NCI-H1092 (cell line): ENCODE measurements around the gene SHC2.
"Not testable (repeated sequence)": the region's sequence is repeated elsewhere in the genome, so short reads cannot be mapped to it uniquely, and the experiment has no call there.

ENCODE experiments used
- DNase-seq: peaks from one replicate; lab custom pipeline; 2025; lab: John Stamatoyannopoulos, UW

The SHC2 gene

DNA sequence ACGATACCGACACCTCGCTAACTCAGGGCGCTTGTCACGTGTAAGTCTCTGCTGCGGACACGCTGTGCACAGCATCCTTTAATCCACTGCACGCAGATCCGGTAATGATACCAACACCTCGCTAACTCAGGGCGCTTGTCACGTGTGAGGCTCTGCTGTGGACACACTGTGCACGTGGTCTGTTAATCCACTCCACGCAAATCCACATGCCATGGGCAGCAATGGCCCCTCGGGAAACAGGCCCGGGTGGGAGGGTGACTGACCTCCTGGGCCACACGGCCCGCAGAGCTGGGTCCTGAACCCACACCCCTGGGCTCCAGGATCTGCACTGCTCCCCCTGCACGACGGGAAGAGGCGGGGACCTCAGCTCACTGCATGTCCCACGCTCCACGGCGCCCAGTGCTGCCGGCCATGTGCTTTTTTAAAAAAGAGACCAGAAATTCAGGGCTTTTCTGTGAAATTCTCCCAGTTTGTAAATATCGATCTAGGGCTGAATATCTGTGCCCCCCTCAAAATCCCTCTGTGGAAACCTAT, 16.1 kb downstream of the SHC2 start:
- no peak for DNase-seq

DNA sequence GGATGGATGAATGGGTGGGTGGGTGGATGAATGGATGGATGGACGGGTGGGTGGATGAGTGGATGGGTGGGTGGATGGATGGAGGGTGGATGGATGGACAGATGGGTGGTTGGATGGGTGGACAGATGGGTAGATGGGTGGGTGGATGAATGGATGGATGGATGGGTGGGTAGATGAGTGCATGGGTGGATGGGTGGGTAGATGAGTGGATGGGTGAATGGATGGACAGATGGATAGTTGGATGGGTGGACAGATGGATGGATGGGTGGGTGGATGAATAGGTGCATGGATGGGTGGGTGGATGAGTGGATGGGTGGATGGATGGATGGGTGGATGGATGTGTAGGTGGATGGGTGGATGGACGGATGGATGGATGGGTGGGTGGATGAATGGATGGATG, 17.8 kb downstream of the SHC2 start:
- DNase-seq: no peak

DNA sequence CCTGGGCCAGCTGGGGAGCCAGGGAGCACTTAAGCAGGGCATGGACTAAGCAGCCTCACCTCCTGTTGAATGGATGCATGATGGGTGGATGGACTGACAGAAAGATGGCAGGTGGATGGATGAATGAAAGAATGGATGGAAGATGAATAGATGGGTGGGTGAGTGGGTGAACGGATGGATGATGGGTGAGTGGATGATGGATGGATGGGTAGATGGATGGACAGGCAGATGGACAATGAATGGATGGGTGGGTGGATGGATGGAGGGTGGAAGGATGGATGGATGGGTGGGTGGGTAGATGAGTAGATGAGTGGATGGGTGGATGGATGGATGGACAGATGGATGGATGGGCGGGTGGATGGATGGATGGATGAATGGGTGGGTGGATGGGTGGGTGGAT, 18.7 kb downstream of the SHC2 start:
- DNase-seq: no peak

DNA sequence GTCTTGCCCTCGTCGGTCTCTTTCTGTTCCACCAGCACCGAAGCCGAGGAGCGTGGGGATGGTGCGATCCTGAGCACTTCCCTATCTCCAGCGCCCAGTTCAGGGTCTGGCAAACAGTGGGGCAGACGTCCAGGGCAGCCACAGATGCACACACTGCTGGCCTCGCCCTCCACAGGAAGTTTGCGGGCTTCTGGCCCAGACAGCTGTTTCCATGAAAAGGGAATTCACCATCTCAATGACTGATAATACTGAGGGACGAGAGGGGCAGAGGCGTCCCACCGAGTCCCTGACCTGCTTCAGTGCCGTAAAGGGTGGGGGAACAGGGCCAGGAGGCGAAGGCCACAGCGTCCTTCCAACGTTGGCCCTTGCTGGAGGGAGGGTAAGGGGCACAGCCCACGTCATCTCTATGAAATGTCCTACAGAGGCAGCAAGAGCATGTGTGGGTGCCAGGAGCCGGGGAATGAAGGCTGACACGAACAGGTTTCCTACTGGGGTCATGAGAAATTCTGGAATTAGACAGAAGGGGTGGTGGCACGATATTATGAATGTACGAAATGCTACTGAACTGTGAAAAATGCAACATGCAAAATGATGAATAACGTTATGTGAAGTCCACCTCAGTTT, 19.5 kb downstream of the SHC2 start:
- no peak for DNase-seq

DNA sequence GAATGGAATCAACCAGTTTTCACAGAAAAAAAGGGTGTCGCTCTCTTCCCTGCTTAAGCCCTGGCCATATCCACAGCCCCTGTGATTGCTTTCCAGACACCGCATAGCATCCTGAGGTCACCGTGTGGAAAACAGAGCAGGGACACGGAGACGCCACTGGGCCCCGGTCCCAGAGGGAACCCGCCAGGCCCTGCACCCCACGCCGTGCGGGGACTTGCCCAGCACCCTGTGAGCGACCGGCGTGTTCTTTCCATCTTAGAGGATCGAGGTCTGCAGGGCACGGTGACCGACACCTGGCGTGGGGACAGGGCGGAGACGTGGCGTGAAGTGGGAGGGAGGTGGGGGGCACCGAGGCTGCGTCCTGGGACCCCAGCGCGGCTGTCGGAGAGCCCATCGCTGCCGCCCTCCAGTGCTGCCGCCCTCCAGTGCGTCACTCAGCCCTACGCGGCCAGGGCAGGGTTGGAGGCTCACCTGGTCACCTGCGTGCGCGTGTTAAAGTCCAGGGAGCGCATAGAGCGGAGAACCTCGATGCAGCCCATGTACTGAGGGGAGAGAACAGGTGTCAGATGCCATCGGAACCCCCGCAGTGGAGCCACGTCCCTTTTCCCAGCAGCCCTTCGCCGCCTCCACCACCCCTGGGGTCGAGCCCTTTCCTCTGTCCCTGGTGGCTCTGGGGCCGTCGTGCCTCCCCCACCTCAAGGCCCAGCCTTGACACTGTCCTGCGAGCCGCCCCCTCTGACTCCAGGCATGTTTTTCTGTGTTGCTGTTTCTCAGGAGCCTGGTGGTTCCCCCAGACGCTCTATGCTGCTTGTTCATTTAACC, 20.2 kb downstream of the SHC2 start:
- DNase-seq: no peak

GRCh38 chr19:439167-439900, 21.5 kb downstream of the SHC2 start:
- no peak for DNase-seq

- no peak for DNase-seq
Observed at GRCh38 chr19:438416-438958, 22.3 kb downstream of the SHC2 start.

DNA sequence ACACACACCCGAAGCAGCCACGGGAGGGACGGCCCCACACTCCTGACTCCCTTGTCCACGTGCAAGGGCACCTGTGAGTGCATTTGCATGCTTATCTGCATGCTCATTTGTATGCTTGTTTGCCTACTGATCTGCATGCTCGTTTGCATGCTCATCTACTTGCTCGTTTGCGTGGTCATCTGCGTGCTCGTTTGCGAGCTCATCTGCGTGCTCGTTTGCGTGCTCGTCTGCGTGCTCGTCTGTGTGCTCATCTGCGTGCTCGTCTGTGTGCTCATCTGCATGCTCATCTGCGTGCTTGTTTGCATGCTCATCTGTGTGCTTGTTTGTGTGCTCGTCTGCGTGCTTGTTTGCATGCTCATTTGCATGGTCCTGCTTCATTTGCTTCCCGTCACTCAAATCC, 23.8 kb downstream of the SHC2 start:
- DNase-seq: no peak

- no peak for DNase-seq
Observed at GRCh38 chr19:436413-436950, 24.4 kb downstream of the SHC2 start.

GRCh38 chr19:435707-436412, 25.0 kb downstream of the SHC2 start:
- DNase-seq: no peak

DNA sequence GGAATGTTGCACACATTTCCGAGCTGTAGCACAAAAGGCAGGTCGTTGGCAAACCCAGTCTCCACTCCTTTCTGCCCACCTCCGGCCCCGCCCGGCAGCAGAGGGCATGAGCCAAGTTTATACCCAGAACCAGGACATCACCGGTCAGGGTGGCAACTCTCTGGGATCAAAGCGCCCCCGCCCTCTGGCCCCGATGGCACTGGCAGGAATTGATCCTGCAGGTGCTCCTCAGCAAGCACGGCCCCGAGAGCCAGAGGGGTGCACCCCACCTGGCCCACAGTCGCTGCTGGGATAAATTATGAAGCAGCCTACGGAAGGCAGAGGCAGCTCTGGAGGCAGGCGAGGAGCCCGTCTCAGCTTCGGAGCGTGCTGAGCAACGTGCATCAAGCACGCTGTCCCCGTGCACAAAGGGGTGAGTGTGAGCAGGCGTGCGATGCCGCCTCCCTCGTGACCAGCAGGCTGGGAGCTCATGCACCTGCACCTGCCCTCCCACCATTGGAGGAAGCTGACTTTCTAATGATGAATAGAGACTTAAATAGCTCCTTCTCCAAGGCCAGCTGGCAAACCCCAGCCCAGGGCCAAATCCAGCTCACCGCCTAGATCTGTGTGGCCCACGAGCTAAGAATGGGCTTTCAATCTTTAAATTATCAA, 25.7 kb downstream of the SHC2 start:
- peak; percentile 35 for DNase-seq

DNA sequence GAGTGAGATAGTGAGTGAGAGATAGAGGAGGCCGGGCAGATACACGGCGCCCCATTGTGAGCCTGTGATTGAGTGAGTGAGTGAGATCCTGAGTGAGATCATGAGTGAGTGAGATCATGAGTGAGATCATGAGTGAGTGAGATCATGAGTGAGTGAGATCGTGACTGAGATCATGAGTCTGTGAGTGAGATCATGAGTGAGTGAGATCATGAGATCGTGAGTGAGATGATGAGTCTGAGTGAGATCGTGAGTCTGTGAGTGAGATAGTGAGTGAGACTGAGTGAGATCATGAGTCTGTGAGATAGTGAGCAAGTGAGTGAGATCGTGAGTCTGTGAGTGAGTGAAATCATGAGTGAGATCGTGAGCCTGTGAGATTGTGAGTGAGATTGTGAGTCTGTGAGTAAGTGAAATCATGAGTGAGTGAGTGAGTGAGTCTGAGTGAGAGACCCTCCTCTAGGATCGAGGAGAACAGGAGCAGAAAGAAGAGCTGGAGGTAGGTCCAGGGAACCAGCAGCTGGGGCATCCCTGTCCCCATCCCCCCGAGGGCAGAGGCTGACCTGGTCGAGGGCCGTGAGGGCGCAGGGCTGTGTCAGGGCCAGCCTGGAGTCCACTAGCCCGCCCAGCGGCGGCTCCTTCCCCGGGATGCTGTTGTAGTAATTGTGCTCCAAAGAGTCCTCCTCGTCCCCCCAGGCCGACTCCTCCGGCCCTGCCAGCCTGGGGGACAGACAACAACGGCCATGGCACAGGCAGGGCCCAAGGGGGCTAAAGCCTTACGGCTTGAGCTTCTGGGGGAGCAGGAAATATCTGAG, 26.5 kb downstream of the SHC2 start:
- no peak for DNase-seq

- DNase-seq: no peak
Observed at GRCh38 chr19:430701-431100, 30.1 kb downstream of the SHC2 start.

DNA sequence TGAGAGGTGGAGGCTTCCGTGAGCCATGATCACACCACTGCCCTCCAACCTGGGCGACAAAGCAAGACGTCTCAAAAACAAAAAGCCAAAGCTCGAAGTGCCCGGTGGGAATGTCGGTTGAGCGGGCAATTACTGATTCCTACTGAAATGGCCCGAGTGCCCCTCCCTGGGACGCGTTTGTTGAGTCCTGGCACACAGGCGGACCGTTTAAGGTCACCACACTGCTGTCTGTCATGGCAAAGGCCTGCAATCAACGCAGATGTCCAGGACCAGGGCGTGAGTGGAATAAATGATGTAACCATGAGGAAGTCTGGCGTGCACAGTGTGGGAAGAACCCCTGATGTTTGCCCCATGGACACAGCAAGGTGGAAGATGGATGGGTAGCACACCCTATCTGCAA, 32.7 kb downstream of the SHC2 start:
- DNase-seq: no peak

DNA sequence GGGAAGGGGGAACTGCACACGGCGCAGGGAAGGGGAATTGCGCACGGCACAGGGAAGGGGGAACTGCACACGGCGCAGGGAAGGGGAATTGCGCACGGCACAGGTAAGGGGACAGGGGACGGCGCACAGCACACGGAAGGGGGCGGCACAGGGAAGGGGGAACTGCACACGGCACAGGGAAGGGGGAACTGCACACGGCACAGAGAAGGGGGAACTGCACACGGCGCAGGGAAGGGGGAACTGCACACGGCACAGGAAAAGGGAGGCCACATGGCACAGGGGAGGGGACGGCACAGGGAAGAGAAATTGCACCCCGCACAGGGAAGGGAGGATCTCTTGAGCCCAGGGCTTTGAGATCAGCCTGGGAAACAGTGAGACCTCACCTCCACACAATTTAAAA, 33.2 kb downstream of the SHC2 start:
- not testable (repeated sequence) for DNase-seq

DNA sequence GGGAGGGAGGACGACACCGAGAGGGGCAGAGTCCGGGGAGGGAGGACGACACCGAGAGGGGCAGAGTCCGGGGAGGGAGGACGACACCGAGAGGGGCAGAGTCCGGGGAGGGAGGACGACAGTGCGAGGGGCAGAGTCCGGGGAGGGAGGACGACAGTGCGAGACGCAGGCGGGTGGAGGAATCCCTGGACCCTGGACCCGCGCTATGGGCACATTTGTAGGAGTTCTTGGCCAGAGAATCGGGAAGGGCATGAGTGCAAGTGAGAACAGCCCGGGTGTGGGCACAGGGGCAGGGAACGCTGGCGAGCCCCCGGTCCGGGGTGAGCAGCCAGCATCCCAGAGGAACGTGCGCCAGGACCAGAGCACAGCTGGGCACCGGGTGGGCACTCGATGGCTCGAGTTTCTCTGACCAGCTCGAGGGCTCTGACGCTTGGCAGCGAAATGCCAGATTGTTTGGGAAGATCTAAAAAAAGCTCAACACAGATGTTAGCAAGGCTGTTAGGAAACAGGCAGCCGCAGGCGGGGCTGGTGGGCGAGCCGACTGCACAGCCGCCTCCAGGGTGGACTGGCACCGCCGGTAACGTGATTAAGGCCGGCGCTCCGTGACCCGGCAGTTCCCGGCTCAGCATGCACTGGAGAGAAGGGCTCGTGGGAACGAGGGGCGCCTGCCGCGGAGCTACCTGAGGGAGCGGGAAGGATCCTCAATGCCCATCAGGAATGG, 33.9 kb downstream of the SHC2 start:
- no peak for DNase-seq

DNA sequence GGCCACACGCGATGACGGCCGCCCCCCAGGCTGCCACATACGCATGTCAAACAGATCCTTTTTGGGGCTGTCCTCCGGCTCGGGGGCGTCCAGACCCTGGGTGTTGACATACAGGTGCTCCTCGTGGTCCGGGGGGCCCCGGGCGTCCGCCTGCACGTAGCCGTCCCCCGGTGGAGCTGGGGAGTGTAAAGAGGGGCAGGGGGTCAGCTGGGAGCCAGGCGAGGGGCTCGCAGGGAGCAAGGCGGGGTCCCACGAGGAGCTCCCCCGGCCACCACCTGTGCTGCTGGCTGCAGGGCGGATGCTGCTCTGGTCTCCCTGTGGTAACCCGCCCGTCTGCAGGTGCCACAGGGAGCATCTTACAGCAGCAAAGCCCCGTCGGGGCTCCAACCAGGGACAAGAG, 35.8 kb downstream of the SHC2 start:
- DNase-seq: no peak

- DNase-seq: no peak
Observed at GRCh38 chr19:424546-424945, 36.3 kb downstream of the SHC2 start.

DNA sequence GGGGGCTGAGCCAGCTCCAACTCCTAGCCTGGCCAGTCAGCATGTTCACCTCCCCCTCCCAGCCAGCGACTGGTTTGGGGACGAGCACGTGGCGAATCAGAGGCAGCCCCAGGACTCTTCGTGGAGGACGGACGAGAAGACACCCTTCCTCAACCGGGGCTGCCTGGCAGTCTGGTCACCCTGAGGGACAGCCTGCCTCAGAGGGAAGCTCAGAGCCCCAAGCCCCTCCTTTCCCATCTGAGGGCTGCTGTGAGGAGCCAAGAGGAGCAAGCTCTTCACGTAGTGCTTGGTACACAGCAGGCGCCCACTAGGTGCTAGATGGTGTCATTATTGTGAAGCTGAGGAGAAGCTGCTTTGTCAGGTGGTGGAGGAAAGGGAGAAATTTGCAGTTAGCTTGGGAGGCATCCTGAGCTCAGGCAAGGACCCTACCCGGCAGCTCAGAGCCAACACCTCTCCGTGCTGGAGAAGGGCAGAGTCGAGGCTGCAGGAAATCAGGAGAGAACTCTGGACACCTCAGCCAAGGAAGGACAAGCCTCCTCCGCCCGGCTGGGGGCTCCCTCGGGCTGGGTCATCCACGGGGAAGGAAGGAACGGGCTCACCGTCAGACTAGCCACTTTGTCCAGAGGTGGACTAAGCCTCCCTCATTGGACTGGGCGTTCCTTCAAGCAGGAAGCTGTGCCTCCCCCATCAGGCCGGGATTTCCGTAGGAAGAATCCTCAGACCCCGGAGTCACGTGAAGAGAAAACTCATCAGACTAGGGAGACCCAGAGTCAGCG, 37.0 kb downstream of the SHC2 start:
- no peak for DNase-seq
